Trophoblast cell (in vitro differentiated cells and primary cell): ENCODE data around the gene MYO15A.
A peak's percentile ranks its signal among the peaks of the same experiment; 100 is the strongest.

Source experiments
- DNase-seq, 2 donors: peaks; one replicate each; pipeline ENCODE4 v3.0.0-alpha.2; 2016
- H2AFZ ChIP-seq: 2 replicates; pipeline ENCODE4 v1.6.1; 2013; ENCODE audit warnings: low read length, moderate library complexity, mild to moderate bottlenecking; ENCODE audit not compliant: insufficient read depth, poor library complexity
- H2AK5ac ChIP-seq: 2 replicates; pipeline ENCODE4 v1.6.1; 2013; ENCODE audit warnings: mild to moderate bottlenecking, low read length
- H2BK120ac ChIP-seq: 2 replicates; pipeline ENCODE4 v1.6.1; 2013; ENCODE audit warnings: low read length, mild to moderate bottlenecking, moderate library complexity; ENCODE audit not compliant: insufficient read depth, poor library complexity
- H2BK12ac ChIP-seq: 2 replicates; pipeline ENCODE4 v1.6.1; 2013; ENCODE audit warnings: mild to moderate bottlenecking, low read length, moderate library complexity
- H2BK5ac ChIP-seq: 2 replicates; pipeline ENCODE4 v1.6.1; 2013; ENCODE audit warnings: low read length, low read depth, moderate library complexity, mild to moderate bottlenecking; ENCODE audit not compliant: poor library complexity
- H3K14ac ChIP-seq: 2 replicates; pipeline ENCODE4 v1.6.1; 2013; ENCODE audit warnings: mild to moderate bottlenecking, low read length
- H3K18ac ChIP-seq: 2 replicates; pipeline ENCODE4 v1.6.1; 2013; ENCODE audit warnings: mild to moderate bottlenecking, low read length
- H3K23ac ChIP-seq: 2 replicates; pipeline ENCODE4 v1.6.1; 2013; ENCODE audit warnings: low read length
- H3K27ac ChIP-seq: 2 replicates; pipeline ENCODE4 v1.5.1; 2013; ENCODE audit warnings: low read depth, mild to moderate bottlenecking, inconsistent platforms, low read length, moderate library complexity
- H3K27me3 ChIP-seq: 2 replicates; pipeline ENCODE4 v1.6.1; 2013; ENCODE audit warnings: inconsistent platforms, mild to moderate bottlenecking, low read length, moderate library complexity; ENCODE audit not compliant: insufficient read depth
- H3K36me3 ChIP-seq, 2 experiments: 1 replicate in 1 of 2; 2 replicates in 1 of 2; pipeline ENCODE4 v1.6.1; 2013; ENCODE audit warnings: low read length in 2 of 2, mild to moderate bottlenecking in 2 of 2, moderate library complexity in 1 of 2; ENCODE audit not compliant: insufficient read depth in 2 of 2, control insufficient read depth in 1 of 2
- H3K4ac ChIP-seq: 2 replicates; pipeline ENCODE4 v1.6.1; 2013; ENCODE audit warnings: low read depth, mild to moderate bottlenecking, low read length, moderate library complexity
- H3K4me1 ChIP-seq, 2 experiments: 1 replicate in 1 of 2; 2 replicates in 1 of 2; pipeline ENCODE4 v1.6.1; 2013; ENCODE audit warnings: low read length in 2 of 2, mild to moderate bottlenecking in 2 of 2, moderate library complexity in 1 of 2; ENCODE audit not compliant: insufficient read depth in 2 of 2, control insufficient read depth in 1 of 2
- H3K4me2 ChIP-seq: 2 replicates; pipeline ENCODE4 v1.6.1; 2013; ENCODE audit warnings: inconsistent platforms, mild to moderate bottlenecking, low read length, moderate library complexity
- H3K4me3 ChIP-seq: 2 replicates; pipeline ENCODE4 v1.5.1; 2013; ENCODE audit warnings: mild to moderate bottlenecking, low read depth, low read length, inconsistent platforms
- H3K79me1 ChIP-seq: one replicate; pipeline ENCODE4 v1.6.1; 2013; ENCODE audit warnings: low read length
- H3K79me2 ChIP-seq: 2 replicates; pipeline ENCODE4 v1.6.1; 2013; ENCODE audit warnings: low read length, mild to moderate bottlenecking; ENCODE audit not compliant: control insufficient read depth, insufficient read depth, poor library complexity
- H3K9ac ChIP-seq: 2 replicates; pipeline ENCODE4 v1.6.1; 2013; ENCODE audit warnings: mild to moderate bottlenecking, low read length
- H3K9me3 ChIP-seq: 2 replicates; pipeline ENCODE4 v1.6.1; 2013; ENCODE audit warnings: low read depth, mild to moderate bottlenecking, control low read depth, inconsistent platforms, low read length; ENCODE audit not compliant: insufficient read depth
- H4K12ac ChIP-seq: 2 replicates; pipeline ENCODE4 v1.6.1; 2013; ENCODE audit warnings: low read depth, mild to moderate bottlenecking, low read length, moderate library complexity
- H4K8ac ChIP-seq: 2 replicates; pipeline ENCODE4 v1.6.1; 2013; ENCODE audit warnings: low read depth, mild to moderate bottlenecking, low read length, moderate library complexity
- H4K91ac ChIP-seq: one replicate; pipeline ENCODE4 v1.6.1; 2013; ENCODE audit warnings: low read depth, mild to moderate bottlenecking, low read length, moderate library complexity
- WGBS: extraction: QIAGEN DNeasy Blood & Tissue Kit; methylation state at CpG from one replicate; pipeline ENCODE4 v1.1.7; 2013; ENCODE audit warnings: missing lambda C conversion rate; ENCODE audit not compliant: insufficient read length, insufficient coverage; ENCODE audit errors: extremely low coverage; 5-methylcytosine and 5-hydroxymethylcytosine counted together

MYO15A gene

DNA sequence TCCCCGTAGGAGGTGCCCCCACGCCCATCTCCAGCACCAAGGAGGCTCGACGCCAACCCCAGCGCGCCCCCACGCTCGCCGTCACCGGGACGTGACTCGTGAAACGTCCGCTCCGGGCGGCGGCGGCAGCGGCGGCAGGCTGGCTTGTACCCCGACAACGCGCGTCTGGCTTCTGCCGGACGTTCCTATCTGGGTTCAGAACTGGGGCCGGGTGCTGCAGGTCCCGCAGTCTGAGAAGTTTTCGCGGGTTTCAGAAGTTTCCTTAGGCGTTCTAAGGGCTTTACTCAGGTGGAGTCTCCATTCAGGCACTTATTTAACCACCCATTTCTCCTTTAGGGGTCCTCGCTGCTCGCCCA, 74.4 kb downstream of the MYO15A start:
- peak overlapping the region; percentile 84 for H3K4me3 ChIP-seq
- H2AK5ac ChIP-seq: no peak overlapping the region
- peak overlapping the region; percentile 81 for H3K9ac ChIP-seq
- H3K4ac ChIP-seq: peak overlapping the region; percentile 64
- DNase-seq: peak; percentile 66 to 70
- H4K8ac ChIP-seq: peak overlapping the region; percentile 80
- peak overlapping the region; percentile 69 for H3K4me2 ChIP-seq
- peak overlapping the region; percentile 84 for H3K18ac ChIP-seq
- H3K4me1 ChIP-seq: peaks cover 25 to 31% of the 10 kb centered on the region in 2 experiments
- peak overlapping the region; percentile 94 for H4K91ac ChIP-seq
- peaks cover 2% of the 10 kb centered on the region for H3K9me3 ChIP-seq
- peak overlapping the region; percentile 93 for H4K12ac ChIP-seq
- H2BK12ac ChIP-seq: no peak overlapping the region
- H3K23ac ChIP-seq: no peak overlapping the region
- peak overlapping the region; percentile 98 for H3K27ac ChIP-seq
- H2BK5ac ChIP-seq: peak overlapping the region; percentile 96
- WGBS: no CpG with 5 or more reads among the region's 33 CpGs
- H3K14ac ChIP-seq: peak overlapping the region; percentile 86
- H3K79me1 ChIP-seq: peaks cover 13% of the 10 kb centered on the region
- H3K36me3 ChIP-seq: peaks cover 2 to 4% of the 10 kb centered on the region in 2 experiments
- H2BK120ac ChIP-seq: peak overlapping the region; percentile 96
- H3K79me2 ChIP-seq: peaks cover 32% of the 10 kb centered on the region
- H2AFZ ChIP-seq: peak overlapping the region; percentile 32
- H3K27me3 ChIP-seq: no peaks in the 10 kb centered on the region

GRCh38 chr17:18183334-18184142, 75.0 kb downstream of the MYO15A start, which contains the start of gene ALKBH5:
ALKBH5 (plus strand) TSS chr17:18183828; CDS start chr17:18184244, 416 bp downstream.
- H3K27ac ChIP-seq: peak within 1 kb of the TSS; percentile 98

GRCh38 chr17:18184143-18185031, 75.8 kb downstream of the MYO15A start:
- Histone ChIP-seq H2BK5ac (peak overlapping the region; percentile 70), H3K9me3 (no peaks in the 10 kb centered on the region), H3K4me1 (peaks cover 25 to 36% of the 10 kb centered on the region in 2 experiments), H3K4me3 (peak overlapping the region; percentile 80), H2BK120ac (peak overlapping the region; percentile 43), H4K91ac (peak overlapping the region; percentile 67), H3K79me1 (peaks cover 13% of the 10 kb centered on the region), H3K9ac (peak overlapping the region; percentile 61), H3K36me3 (peaks cover 9 to 10% of the 10 kb centered on the region in 2 experiments), H3K4me2 (peak overlapping the region; percentile 82), H4K12ac (no peak overlapping the region), H4K8ac (peak overlapping the region; percentile 78), H2BK12ac (no peak overlapping the region), H3K23ac (no peak overlapping the region), H3K4ac (peak overlapping the region; percentile 71), H3K14ac (peak overlapping the region; percentile 82), H3K79me2 (peaks cover 37% of the 10 kb centered on the region), H3K27ac (peak overlapping the region; percentile 82), H2AK5ac (peak overlapping the region; percentile 0), H3K27me3 (no peaks in the 10 kb centered on the region), H3K18ac (peak overlapping the region; percentile 70), H2AFZ (peak overlapping the region; percentile 28)
- no CpG with 5 or more reads among the region's 92 CpGs for WGBS
- DNase-seq: peak; percentile 46 to 61

More at GRCh38 chr17:18183334-18184142, 75.0 kb downstream of the MYO15A start, which contains the start of gene ALKBH5:
- Histone ChIP-seq H3K9me3 (no peaks in the 10 kb centered on the region), H2BK120ac (peak within 1 kb of the TSS; percentile 96), H3K79me2 (peaks cover 36% of the 10 kb centered on the region), H3K4me2 (peak within 1 kb of the TSS; percentile 82), H2AK5ac (peak within 1 kb of the TSS; percentile 30), H3K27me3 (no peaks in the 10 kb centered on the region), H4K91ac (peak within 1 kb of the TSS; percentile 94), H3K23ac (no peak within 1 kb of the TSS), H3K79me1 (peaks cover 13% of the 10 kb centered on the region), H3K4me3 (peak within 1 kb of the TSS; percentile 84), H3K36me3 (peaks cover 7 to 8% of the 10 kb centered on the region in 2 experiments), H3K14ac (peak within 1 kb of the TSS; percentile 86), H3K4me1 (peaks cover 25 to 36% of the 10 kb centered on the region in 2 experiments), H3K4ac (peak within 1 kb of the TSS; percentile 77), H2BK12ac (no peak within 1 kb of the TSS), H4K12ac (peak within 1 kb of the TSS; percentile 93), H3K9ac (peak within 1 kb of the TSS; percentile 81), H2AFZ (peak within 1 kb of the TSS; percentile 71), H2BK5ac (peak within 1 kb of the TSS; percentile 96), H3K18ac (peak within 1 kb of the TSS; percentile 84), H4K8ac (peak within 1 kb of the TSS; percentile 92)
- DNase-seq: peak; percentile 99
- no CpG with 5 or more reads among the region's 98 CpGs for WGBS

- Histone ChIP-seq H2BK120ac (no peak overlapping the region), H3K18ac (no peak overlapping the region), H3K4me3 (no peak overlapping the region), H2BK5ac (no peak overlapping the region), H3K27ac (no peak overlapping the region), H3K9ac (no peak overlapping the region), H3K23ac (no peak overlapping the region), H2BK12ac (no peak overlapping the region), H3K27me3 (no peaks in the 10 kb centered on the region), H3K4me1 (peaks cover 25 to 39% of the 10 kb centered on the region in 2 experiments), H3K4ac (peak overlapping the region; percentile 83), H4K8ac (no peak overlapping the region), H3K4me2 (peak overlapping the region; percentile 44), H2AFZ (no peak overlapping the region), H3K14ac (no peak overlapping the region), H3K36me3 (peaks cover 12 to 14% of the 10 kb centered on the region in 2 experiments), H3K79me1 (peaks cover 13% of the 10 kb centered on the region), H3K79me2 (peaks cover 39% of the 10 kb centered on the region), H4K91ac (no peak overlapping the region), H3K9me3 (no peaks in the 10 kb centered on the region), H4K12ac (no peak overlapping the region), H2AK5ac (no peak overlapping the region)
- no peak for DNase-seq
- no CpG with 5 or more reads among the region's 3 CpGs for WGBS
Observed at GRCh38 chr17:18185391-18185790, 76.8 kb downstream of the MYO15A start.
